AG10803 (cell line): ENCODE data around the gene RFNG.

Experiments
- DNase-seq: peaks from one replicate; pipeline ENCODE4 v3.0.0; 2010; ENCODE audit warnings: low read depth
- H3K4me3 ChIP-seq: 2 replicates; pipeline ENCODE4 v1.5.1; 2011; ENCODE audit warnings: mild to moderate bottlenecking, low read length, control low read depth
- CTCF ChIP-seq: conservative IDR thresholded peaks from 2 replicates; pipeline ENCODE4 v1.5.1; 2011; ENCODE audit warnings: mild to moderate bottlenecking, low read length, control low read depth, inconsistent platforms

The RFNG gene

GRCh38 chr17:82035956-82036633, 15.5 kb downstream of the RFNG start:
- H3K4me3 ChIP-seq, result peak overlapping the region; percentile 73
- no peak for TF ChIP-seq CTCF
- no peak for DNase-seq

GRCh38 chr17:82035488-82035887, 16.1 kb downstream of the RFNG start:
- no peak overlapping the region for H3K4me3 ChIP-seq
- no peak for DNase-seq
- TF ChIP-seq CTCF, result no peak

- no peak for DNase-seq
- TF ChIP-seq CTCF, result no peak
- H3K4me3 ChIP-seq, result no peak overlapping the region
Measured at GRCh38 chr17:82034371-82035011, 17.1 kb downstream of the RFNG start.

- DNase-seq, result no peak
- no peak for TF ChIP-seq CTCF
- H3K4me3 ChIP-seq, result no peak overlapping the region
Measured at GRCh38 chr17:82033359-82034085, 18.1 kb downstream of the RFNG start.

GRCh38 chr17:82031885-82032627, 19.6 kb downstream of the RFNG start:
- no peak for TF ChIP-seq CTCF
- DNase-seq, result no peak
- peak overlapping the region; percentile 33 for H3K4me3 ChIP-seq

- DNase-seq, result no peak
- no peak for TF ChIP-seq CTCF
- H3K4me3 ChIP-seq, result peak within 1 kb of the TSS; percentile 55
Measured at GRCh38 chr17:82031303-82031884, 20.2 kb downstream of the RFNG start, which contains the start of gene RAC3. RAC3 (plus strand) TSS chr17:82031678; CDS start chr17:82031762, 84 bp downstream.
